Brain microvascular endothelial cell (primary cell): ENCODE data around the gene DPP9.

Source experiments
- DNase-seq: peaks from one replicate; pipeline ENCODE4 v3.0.0-alpha.2; 2020
- H3K27ac ChIP-seq: fragments of 250-450 bp; sonication (Bioruptor Pico); 2 replicates; pipeline ENCODE4 v1.5.1; 2020; ENCODE audit warnings: mild to moderate bottlenecking, moderate library complexity
- H3K27me3 ChIP-seq: fragments of 250-450 bp; sonication (Bioruptor Pico); replicated peaks from 2 replicates; pipeline ENCODE4 v1.5.1; 2020; ENCODE audit warnings: mild to moderate bottlenecking
- H3K36me3 ChIP-seq: fragments of 250-450 bp; sonication (Bioruptor Pico); replicated peaks from 2 replicates; pipeline ENCODE4 v1.5.1; 2020; ENCODE audit warnings: mild to moderate bottlenecking
- H3K4me3 ChIP-seq: 2 replicates; pipeline ENCODE4 v1.5.1; 2011; ENCODE audit warnings: low read depth, mild to moderate bottlenecking, control low read depth, low read length, moderate library complexity
- CTCF ChIP-seq: IDR thresholded peaks from 2 replicates; pipeline ENCODE4 v1.5.1; 2011; ENCODE audit warnings: low read depth, mild to moderate bottlenecking, moderate library complexity, low read length, control low read depth, inconsistent platforms; ENCODE audit errors: missing control alignments
- in situ Hi-C: cut with HindIII; loops from 2 replicates; pipeline ENCODE4 v1.10.0; 2017; ENCODE audit warnings: low sequenced_read_pairs, low pct_ligation_motif_present

Gene DPP9

GRCh38 chr19:4664642-4665041 is 59.0 kb downstream of the DPP9 start:
- in situ Hi-C loops: no loop called here
- no peak for TF ChIP-seq CTCF

GRCh38 chr19:4662812-4663211 is 60.8 kb downstream of the DPP9 start:
- no peak overlapping the region for H3K4me3 ChIP-seq
- in situ Hi-C loops: no loop called here
- H3K27me3 ChIP-seq: no peaks in the 10 kb centered on the region
- no peak for DNase-seq
- no peak for TF ChIP-seq CTCF
- H3K27ac ChIP-seq: no peak overlapping the region
- peaks cover 67% of the 10 kb centered on the region for H3K36me3 ChIP-seq

More at GRCh38 chr19:4664642-4665041, 59.0 kb downstream of the DPP9 start:
- no peak overlapping the region for H3K27ac ChIP-seq
- H3K36me3 ChIP-seq: peaks cover 60% of the 10 kb centered on the region
- H3K4me3 ChIP-seq: no peak overlapping the region
- no peaks in the 10 kb centered on the region for H3K27me3 ChIP-seq
- DNase-seq: no peak

- Histone ChIP-seq H3K27ac (no peak overlapping the region), H3K27me3 (no peaks in the 10 kb centered on the region), H3K4me3 (no peak overlapping the region), H3K36me3 (peaks cover 67% of the 10 kb centered on the region)
- no peak for DNase-seq
- TF ChIP-seq CTCF: no peak
- in situ Hi-C loops: no loop called here
Observed at GRCh38 chr19:4662020-4662695, 61.5 kb downstream of the DPP9 start.

GRCh38 chr19:4660993-4661392 is 62.6 kb downstream of the DPP9 start:
- no peak for DNase-seq
- in situ Hi-C loops: no loop called here
- no peak for TF ChIP-seq CTCF
- Histone ChIP-seq H3K4me3 (no peak overlapping the region), H3K27me3 (no peaks in the 10 kb centered on the region), H3K27ac (no peak overlapping the region), H3K36me3 (peaks cover 70% of the 10 kb centered on the region)

GRCh38 chr19:4660181-4660791 is 63.4 kb downstream of the DPP9 start:
- Histone ChIP-seq H3K4me3 (no peak overlapping the region), H3K27ac (no peak overlapping the region), H3K27me3 (no peaks in the 10 kb centered on the region), H3K36me3 (peaks cover 75% of the 10 kb centered on the region)
- TF ChIP-seq CTCF: peak; percentile 53
- DNase-seq: no peak
- in situ Hi-C loops: no loop called here
